ENCODE measurements around the gene ULK4.

DNA sequence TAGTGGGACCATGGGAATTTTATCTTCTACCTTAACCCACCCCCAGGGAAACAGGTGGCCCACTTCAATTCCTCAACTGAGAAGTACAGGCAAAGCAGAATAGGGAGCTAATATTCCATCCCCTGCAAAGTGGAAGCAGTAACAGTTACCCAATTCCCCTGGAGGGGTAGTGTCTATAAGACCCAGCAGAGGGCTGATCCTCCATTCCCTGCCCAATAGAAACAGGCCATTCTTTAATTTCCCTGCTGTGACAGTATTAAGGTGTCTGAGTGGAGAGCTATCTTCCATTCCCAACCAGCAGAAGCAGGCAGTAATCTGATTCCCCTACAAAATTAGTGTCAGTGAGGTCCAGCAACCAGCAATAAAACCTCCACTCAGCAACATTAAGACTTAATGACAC, 219.8 kb downstream of the ULK4 start:
- TF ChIP-seq NFRKB (IDR thresholded peaks at IDR 0.05) = no peak
- TF ChIP-seq FOXM1 (IDR thresholded peaks at IDR 0.05; ENCODE audit: borderline replicate concordance) = no peak
- TF ChIP-seq BHLHE40 (IDR thresholded peaks at IDR 0.05; ENCODE audit: borderline replicate concordance) = no peak
- no peak for TF ChIP-seq CTBP1 (IDR thresholded peaks at IDR 0.05; ENCODE audit: borderline replicate concordance)
- no peak for TF ChIP-seq L3MBTL2 (conservative IDR thresholded peaks at IDR 0.05)
- no peak for TF ChIP-seq ZNF384 (IDR thresholded peaks at IDR 0.05)
